22Rv1 (cell line): ENCODE data around the gene RBMX.

ENCODE experiments used
- H3K27ac ChIP-seq: fragments of 450-650 bp; 2 replicates; pipeline ENCODE4 v1.5.1; 2017
- ZFX ChIP-seq: fragments of 450-650 bp; IDR thresholded peaks from 2 replicates; pipeline ENCODE4 v1.6.1; 2017; ENCODE audit warnings: antibody characterized with exemption, borderline replicate concordance
- TF ChIP-seq, protein P1 (sequence below): fragments of 450-650 bp; IDR thresholded peaks from 2 replicates; pipeline ENCODE4 v1.5.1; 2017; ENCODE audit warnings: mild to moderate bottlenecking

Gene RBMX

DNA sequence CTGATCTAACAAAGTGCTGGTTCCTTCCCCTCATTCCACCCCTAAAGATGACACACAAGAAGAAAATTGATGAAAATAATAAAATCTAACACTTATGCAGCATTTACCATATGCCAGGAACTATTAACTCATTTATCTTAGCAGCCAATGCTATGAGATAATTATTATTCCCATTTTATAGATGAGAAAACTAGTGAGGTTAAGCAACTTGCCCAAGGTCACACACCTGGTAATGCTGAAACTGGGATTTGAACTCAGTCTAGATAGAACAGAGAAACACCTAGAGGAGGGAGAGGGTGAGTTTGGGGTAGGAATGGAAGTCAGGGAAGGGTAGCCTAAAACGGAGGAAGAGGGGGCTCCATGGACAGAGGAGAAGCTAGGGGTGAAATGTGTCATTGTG lies 18.6 kb downstream of the RBMX start:
- H3K27ac ChIP-seq, result no peak overlapping the region
- TF ChIP-seq ZFX, result no peak
- TF ChIP-seq, protein P1, sequence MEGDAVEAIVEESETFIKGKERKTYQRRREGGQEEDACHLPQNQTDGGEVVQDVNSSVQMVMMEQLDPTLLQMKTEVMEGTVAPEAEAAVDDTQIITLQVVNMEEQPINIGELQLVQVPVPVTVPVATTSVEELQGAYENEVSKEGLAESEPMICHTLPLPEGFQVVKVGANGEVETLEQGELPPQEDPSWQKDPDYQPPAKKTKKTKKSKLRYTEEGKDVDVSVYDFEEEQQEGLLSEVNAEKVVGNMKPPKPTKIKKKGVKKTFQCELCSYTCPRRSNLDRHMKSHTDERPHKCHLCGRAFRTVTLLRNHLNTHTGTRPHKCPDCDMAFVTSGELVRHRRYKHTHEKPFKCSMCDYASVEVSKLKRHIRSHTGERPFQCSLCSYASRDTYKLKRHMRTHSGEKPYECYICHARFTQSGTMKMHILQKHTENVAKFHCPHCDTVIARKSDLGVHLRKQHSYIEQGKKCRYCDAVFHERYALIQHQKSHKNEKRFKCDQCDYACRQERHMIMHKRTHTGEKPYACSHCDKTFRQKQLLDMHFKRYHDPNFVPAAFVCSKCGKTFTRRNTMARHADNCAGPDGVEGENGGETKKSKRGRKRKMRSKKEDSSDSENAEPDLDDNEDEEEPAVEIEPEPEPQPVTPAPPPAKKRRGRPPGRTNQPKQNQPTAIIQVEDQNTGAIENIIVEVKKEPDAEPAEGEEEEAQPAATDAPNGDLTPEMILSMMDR, result no peak

DNA sequence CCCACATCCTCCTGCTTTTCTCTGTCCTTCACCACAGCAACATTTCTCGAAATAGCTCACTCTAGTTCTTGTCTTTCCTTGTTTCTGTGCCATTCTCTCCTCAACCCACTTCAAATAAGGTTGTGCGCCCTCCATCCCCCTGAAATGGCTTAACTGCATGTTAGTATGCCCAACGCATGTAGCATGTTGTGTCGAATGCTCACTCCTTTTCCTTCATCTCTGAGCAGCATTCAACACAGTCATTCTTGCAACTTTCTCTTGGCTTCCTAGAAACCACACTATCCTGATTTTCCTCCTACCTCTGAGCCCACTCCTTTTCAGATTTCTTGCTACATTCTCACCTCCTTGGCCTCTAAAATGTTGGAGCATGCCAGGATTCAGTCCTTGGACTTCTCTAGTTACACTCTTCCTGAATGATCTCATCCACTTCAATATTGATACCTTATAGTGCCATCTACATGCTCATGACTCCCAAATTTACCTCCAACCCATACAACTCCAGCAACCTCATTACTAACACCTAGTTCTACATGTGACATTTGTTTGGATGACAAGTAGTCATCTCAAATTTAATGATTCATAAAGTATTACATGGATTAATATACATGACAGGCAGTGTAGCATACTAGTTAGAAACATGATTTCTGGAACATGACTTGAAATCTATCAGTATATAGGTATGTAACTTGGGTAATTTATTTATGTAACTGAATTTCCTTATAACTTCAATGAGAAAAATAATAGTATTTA lies 22.3 kb downstream of the RBMX start:
- TF ChIP-seq ZFX, result no peak
- TF ChIP-seq, protein P1, result no peak
- H3K27ac ChIP-seq, result no peak overlapping the region

GRCh38 chrX:136856551-136856950 lies 24.0 kb downstream of the RBMX start:
- no peak for TF ChIP-seq ZFX
- TF ChIP-seq, protein P1, result no peak
- no peak overlapping the region for H3K27ac ChIP-seq

GRCh38 chrX:136856050-136856449 lies 24.5 kb downstream of the RBMX start:
- no peak overlapping the region for H3K27ac ChIP-seq
- TF ChIP-seq, protein P1, result no peak
- no peak for TF ChIP-seq ZFX

DNA sequence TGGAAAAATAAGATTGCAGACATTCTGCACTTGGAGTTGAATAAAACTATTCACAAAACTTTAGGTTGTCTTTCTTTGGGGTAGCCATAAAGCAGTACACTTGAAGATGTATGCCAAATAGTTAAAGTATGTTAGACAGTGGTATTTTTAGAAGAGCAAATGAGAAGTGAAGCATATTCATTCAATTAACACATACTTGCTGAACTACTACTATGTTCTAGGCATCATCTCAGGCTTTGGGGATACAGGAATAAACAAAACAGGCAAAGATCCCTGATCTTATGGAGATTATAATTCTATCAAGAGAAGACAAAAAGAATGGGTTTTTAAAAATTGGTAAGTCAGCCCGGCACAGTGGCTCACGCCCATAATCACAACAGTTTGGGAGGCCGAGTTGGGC lies 29.0 kb downstream of the RBMX start:
- TF ChIP-seq, protein P1, result no peak
- TF ChIP-seq ZFX, result no peak
- no peak overlapping the region for H3K27ac ChIP-seq

DNA sequence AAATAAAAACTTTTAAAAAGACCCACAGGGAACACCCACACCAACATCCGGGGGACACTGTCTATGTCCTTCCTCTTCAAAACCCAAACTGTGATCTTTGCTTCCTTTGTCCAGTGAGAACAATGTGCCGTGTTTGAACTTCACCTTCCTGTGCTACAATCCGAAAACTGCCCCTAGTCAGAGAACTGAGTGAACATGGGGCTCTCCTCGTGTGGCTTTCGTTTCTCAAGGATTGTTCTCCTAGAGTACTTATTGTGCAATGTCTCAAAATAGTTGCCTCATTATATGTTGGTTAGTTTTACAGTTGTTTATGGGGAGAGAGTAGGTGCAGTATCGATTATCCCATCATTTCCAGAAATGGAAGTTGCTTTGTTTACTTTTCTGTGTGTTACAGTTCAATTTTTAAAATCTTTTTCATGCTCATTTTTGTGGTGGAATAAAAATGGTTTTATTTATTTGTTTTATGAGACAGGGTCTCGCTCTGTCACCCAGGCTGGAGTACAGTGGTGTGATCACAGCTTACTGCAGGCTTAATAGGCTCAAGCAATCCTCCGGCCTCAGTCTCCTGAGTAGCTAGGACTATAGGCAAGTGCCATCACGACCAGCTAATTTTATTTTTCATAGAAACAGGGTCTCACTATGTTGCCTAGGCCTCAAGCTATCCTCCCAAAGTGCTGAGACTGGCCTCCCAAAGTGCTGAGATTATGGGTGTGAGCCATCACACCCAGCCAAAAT lies 29.9 kb downstream of the RBMX start:
- no peak overlapping the region for H3K27ac ChIP-seq
- no peak for TF ChIP-seq ZFX
- TF ChIP-seq, protein P1, result no peak

GRCh38 chrX:136849395-136849794 lies 31.1 kb downstream of the RBMX start:
- TF ChIP-seq ZFX, result no peak
- TF ChIP-seq, protein P1, result no peak
- no peak overlapping the region for H3K27ac ChIP-seq
